Ammon's horn (tissue), 1 donor: ENCODE measurements around the gene TMEM121.
A peak's percentile ranks its signal among the peaks of the same experiment; 100 is the strongest.

Experiments used
- DNase-seq: peaks from one replicate; pipeline ENCODE4 v3.0.0-alpha.2; 2016; ENCODE audit warnings: low spot score

TMEM121 gene

DNA sequence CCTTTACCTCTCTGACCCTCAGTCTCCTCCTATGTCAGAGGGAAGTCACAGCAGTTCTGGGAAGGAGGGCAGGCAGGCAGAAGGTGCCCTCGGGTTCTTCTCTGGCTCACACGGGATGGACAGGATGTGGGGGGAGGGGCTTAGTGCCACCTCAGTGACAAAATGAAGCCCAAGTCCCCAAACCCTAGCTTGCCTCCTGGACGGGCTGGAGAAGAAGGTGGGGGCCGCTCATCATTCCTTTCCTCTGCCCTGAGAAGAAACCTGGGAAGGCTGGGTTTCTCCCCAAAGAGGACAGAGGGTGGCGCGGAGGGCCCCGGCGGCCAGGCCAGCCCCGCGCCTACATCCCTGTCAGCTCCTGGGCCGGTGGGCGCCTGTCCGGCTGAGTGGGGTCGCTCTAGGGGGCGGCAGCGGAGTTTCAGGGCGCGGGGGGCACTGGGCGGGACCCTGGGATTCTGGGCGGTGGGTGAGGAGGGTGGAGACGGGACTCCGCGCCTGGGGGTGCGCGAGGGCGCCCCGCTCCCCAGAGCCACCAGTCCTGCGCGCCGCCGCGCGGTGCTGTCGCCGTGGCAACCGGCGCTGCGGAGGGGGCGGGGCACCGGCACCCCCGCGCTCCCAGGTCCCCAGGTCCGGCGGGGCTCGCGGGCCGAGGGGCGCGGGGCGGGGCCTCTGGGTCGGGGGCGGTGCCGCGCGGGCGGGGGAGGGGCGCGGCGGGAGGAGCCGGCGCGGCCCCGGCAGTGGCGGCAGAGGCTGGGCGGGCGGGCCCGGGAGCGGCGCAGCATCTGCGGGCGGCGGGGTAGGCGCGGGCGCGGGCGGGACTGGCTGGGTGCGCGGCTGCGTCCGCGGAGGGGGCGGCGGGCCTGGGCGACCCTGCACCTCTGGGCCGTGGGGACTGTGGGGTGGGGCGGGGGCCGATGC is at the start of gene TMEM121:
TMEM121 (plus strand) TSS at position 723 of the 915 bp plus-strand sequence. CDS start 2,252 bp downstream, outside the sequence.
- peak; percentile 55 for DNase-seq

DNA sequence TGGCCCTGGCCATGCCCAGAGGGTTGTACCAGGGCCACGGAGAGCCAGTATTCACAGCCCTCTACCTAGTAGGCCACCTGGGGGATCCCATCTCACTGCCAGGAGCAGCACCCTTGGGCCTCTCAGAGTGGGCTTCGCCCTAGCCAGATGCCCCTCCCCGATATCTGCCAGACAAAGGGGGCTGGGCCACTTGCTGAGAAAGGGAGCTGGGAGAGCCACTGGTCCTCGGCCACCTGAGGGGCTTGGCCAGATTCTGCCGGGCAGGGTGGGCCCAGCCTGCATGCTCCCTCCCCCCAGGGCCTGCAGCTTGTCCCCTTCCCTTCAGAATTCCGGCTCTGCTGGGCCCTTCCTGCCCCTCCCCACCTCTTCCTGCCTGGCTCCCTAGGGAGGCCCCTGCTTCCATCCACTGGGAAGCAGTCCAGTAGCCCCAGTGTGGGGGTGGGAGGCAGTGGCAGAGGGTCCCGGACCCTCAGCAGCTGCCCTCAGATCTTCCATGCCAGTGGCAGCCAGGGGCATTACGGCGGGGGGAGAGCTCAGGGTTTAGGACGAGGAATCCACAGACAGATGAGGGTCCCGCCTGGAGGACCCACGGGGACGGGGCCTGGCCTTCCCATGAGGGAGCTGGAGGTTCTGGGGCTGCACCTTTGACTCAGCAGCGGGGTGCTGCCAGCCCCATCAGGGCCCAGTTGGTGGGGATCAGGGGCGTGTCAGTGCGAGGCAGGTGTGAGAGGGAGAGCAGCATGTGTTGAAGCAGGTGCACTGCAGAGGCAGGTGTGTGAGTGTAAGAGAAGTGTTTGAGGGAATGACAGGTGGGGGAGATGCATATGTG is 49.3 kb upstream of the TMEM121 start:
- no peak for DNase-seq

DNA sequence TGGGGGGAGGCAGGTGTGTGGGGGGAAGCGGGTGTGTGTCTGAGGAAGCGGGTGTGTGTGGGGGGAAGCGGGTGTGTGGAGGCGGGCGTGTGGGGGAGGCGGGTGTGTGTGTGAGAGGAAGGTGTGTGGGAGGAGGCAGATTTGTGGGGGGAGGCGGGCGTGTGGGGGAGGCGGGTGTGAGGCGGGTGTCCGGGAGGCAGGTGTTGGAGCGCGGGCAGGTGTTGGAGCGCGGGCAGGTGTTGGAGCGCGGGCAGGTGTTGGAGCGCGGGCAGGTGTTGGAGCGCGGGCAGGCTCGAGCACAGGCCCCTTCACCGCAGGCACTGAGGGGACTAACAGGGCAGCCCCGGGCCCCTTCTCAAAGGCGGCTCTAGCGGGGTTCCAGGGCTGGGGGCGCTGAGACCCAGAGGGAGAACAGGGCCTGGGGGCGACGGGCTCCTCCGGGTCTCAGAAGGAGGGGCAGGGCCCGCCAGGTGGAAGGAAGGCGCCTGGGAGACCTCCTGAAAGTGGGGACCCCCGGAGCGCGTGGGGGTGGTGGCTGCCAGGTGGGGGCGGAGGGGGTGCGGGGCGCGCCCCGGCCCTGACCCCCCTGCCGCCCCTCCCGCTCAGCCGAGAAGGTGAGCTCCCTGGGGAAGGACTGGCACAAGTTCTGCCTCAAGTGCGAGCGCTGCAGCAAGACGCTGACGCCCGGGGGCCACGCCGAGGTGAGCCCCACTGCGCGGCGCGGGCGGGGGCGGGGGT is 48.6 kb upstream of the TMEM121 start:
- DNase-seq, result no peak

- no peak for DNase-seq
Observed at GRCh38 chr14:105478398-105479251, 47.8 kb upstream of the TMEM121 start.

DNA sequence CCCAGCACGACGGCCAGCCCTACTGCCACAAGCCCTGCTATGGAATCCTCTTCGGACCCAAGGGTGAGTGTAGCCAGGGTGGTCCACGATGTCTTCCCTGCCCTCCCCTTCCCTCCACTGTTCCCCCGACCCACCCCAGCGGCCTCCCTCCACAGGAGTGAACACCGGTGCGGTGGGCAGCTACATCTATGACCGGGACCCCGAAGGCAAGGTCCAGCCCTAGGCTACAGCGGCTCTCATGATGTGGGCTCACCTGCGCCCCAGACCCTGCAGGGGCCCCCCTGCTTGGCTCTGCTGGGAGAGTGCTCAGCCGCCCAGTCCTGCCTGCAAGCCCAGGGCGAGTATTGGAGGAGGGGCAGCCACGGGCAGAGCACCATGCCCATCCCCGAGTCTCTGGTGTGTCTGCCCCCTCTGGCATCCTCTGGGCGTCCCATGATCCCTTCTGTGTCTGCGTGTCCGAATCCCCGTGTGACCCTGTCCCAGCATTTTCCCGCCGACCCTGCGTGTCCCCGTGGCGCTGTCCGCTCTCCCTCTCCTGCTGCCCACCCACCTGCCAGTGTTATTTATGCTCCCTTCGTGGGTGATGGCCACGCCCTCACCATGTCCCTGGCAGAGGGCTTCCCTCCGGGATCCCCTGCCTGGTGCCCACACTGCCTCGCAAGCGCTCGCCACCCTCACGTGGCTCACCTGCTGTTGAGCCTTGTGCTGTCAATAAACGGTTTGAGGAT is 46.8 kb upstream of the TMEM121 start:
- no peak for DNase-seq

GRCh38 chr14:105480199-105480746 is 46.1 kb upstream of the TMEM121 start:
- no peak for DNase-seq

GRCh38 chr14:105480807-105481801 is 45.3 kb upstream of the TMEM121 start:
- peak; percentile 90 for DNase-seq

- peak; percentile 93 for DNase-seq
Observed at GRCh38 chr14:105481886-105482457, 44.4 kb upstream of the TMEM121 start.

DNA sequence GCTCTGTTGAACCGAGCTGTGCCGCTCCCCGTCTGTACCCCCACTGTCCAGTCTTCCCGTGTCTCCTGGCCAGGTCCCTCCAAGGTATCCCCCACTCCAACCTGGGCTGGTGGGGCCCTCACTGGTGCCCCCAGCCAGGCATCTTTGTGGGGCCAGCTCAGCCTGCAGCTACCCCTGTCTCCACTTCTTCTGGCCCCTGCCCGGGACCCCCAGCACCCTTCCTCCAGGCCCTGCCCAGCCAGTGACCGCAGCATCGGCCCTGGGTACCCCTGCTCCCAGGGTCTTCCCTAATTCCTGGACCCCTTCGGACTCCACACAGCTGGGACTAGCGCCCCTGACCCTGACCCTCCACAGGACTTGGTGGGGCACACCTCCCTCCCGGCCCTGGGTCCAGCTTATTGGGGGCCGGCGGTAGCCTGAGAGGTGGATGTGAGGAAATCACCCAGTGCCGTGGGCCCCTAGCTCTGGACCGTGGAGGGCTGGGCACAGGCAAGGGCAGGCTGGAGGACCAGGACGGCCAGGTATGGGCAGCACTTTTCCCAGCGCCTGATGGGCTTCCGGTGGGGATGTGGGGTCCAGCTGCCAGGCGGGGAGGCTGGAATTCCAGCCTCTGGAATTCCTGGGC is 43.8 kb upstream of the TMEM121 start:
- no peak for DNase-seq

GRCh38 chr14:105483300-105484068 is 42.9 kb upstream of the TMEM121 start:
- DNase-seq, result no peak

GRCh38 chr14:105484069-105484996 is 42.0 kb upstream of the TMEM121 start:
- DNase-seq, result no peak

DNA sequence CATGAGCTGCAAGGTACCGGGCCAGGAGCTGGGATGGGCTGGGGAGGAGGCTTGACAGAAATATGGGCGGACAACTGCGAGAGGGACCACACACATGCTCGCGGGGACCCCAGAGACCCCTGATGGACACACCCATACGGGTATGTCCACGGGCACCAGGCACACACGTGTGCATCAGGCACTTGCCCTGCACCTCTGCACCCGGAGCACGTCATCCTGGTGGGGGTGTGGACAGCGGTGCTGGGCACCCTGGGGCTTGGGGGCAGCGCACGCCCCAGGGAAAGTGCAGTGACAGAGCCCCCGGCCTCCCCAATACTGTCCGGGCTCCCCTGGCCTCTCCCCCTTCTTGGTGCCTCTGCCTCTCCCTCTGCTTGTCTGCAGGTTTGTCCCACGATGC is 41.4 kb upstream of the TMEM121 start:
- DNase-seq, result no peak

GRCh38 chr14:105485739-105486162 is 40.6 kb upstream of the TMEM121 start:
- no peak for DNase-seq

- DNase-seq, result no peak
Observed at GRCh38 chr14:105486163-105486973, 40.0 kb upstream of the TMEM121 start, which contains the start of gene CRIP1. CRIP1 (plus strand) TSS chr14:105486886; CDS start chr14:105487260, 374 bp downstream.

GRCh38 chr14:105486974-105487448 is 39.4 kb upstream of the TMEM121 start:
- no peak for DNase-seq
